Smooth muscle cell (in vitro differentiated cells): ENCODE measurements around the gene CCDC150. TPM values are rescaled to one million over a fixed set of nuclear protein-coding genes. Genes with fewer than 3 reads are reported as not detected.

Experiments
- DNase-seq: peaks from one replicate; lab custom pipeline; 2025; ENCODE audit not compliant: unreplicated experiment; lab: John Stamatoyannopoulos, UW
- H2AFZ ChIP-seq: fragments of 200-600 bp; sonication (generic); 2 replicates; pipeline ENCODE4 v1.6.0; 2016; ENCODE audit warnings: antibody characterized with exemption, low read depth, mild to moderate bottlenecking
- H3F3A ChIP-seq: fragments of 200-600 bp; sonication (generic); 2 replicates; pipeline ENCODE4 v1.6.0; 2017; ENCODE audit warnings: antibody characterized with exemption, low read depth
- H3K27ac ChIP-seq: fragments of 200-600 bp; sonication (generic); 2 replicates; pipeline ENCODE4 v1.5.1; 2016; ENCODE audit warnings: low read depth, mild to moderate bottlenecking
- H3K27me3 ChIP-seq: fragments of 200-600 bp; sonication (generic); 2 replicates; pipeline ENCODE4 v1.6.1; 2016; ENCODE audit warnings: low read depth, mild to moderate bottlenecking
- H3K36me3 ChIP-seq: fragments of 200-600 bp; sonication (generic); 2 replicates; pipeline ENCODE4 v1.5.1; 2016; ENCODE audit warnings: low read depth
- H3K4me1 ChIP-seq: fragments of 200-600 bp; sonication (generic); 2 replicates; pipeline ENCODE4 v1.5.1; 2016; ENCODE audit warnings: low read depth
- H3K4me2 ChIP-seq: fragments of 200-600 bp; sonication (generic); 2 replicates; pipeline ENCODE4 v1.6.0; 2016; ENCODE audit warnings: mild to moderate bottlenecking
- H3K4me3 ChIP-seq: fragments of 200-600 bp; sonication (generic); 2 replicates; pipeline ENCODE4 v1.5.1; 2016; ENCODE audit warnings: mild to moderate bottlenecking
- H3K79me2 ChIP-seq: fragments of 200-600 bp; sonication (generic); 2 replicates; pipeline ENCODE4 v1.6.0; 2016; ENCODE audit warnings: low read depth, mild to moderate bottlenecking
- H3K9ac ChIP-seq: fragments of 200-600 bp; sonication (generic); 2 replicates; pipeline ENCODE4 v1.6.0; 2016; ENCODE audit warnings: low read depth
- H3K9me3 ChIP-seq: fragments of 200-600 bp; sonication (generic); replicated peaks from 2 replicates; pipeline ENCODE4 v1.5.1; 2016; ENCODE audit warnings: low read depth
- H4K20me1 ChIP-seq: fragments of 200-600 bp; sonication (generic); 2 replicates; pipeline ENCODE4 v1.6.0; 2016; ENCODE audit warnings: low read depth
- WGBS: methylation state at CpG from one replicate; pipeline ENCODE4 v1.1.7; 2016; ENCODE audit warnings: low lambda C conversion rate; 5-methylcytosine and 5-hydroxymethylcytosine counted together
- polyA plus RNA-seq: library from polyadenylated mRNA; unstranded; fragments of >200 nt; fragmentation: Nextera tagmentation; extraction: Ambion mirVana; gene quantifications from 2 replicates; pipeline ENCODE4 v1.2.1, GENCODE V29; 2016
- total RNA-seq: library from RNA; depleted of rRNA; stranded (reverse); fragments of >200 nt; gene quantifications from 2 replicates; pipeline ENCODE4 v1.2.3, GENCODE V29; 2014
- TF ChIP-seq, protein P1 (sequence below): fragments of 200-600 bp; sonication (generic); IDR thresholded peaks from 2 replicates; pipeline ENCODE4 v1.5.1; 2017; ENCODE audit warnings: borderline replicate concordance, mild to moderate bottlenecking, antibody characterized with exemption; ENCODE audit not compliant: insufficient read depth, poor library complexity, severe bottlenecking

CCDC150 gene
- total and polyA plus RNA-seq, 2 experiments from 2014 or later: 2.0 to 2.5 TPM

DNA sequence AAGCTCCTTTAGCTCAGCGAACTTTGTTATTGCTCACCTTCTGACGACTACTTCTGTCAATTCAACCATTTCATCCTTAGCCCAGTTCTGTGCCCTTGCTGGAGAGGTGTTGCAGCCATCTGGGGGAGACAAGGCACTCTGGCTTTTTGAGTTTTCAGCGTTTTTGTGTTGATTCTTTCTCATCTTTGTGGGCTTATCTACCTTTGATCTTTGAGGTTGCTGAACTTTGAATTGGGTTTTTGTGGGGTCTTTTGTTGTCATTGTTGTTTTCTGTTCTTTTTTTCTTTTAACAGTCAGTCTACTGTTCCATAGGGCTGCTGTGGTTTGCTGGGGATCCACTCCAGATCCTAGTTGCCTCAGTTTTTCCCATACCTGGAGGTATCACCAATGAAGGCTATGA lies 102.7 kb downstream of the CCDC150 start:
- Histone ChIP-seq H3K27ac (no peak overlapping the region), H3K27me3 (no peaks in the 10 kb centered on the region), H3K79me2 (no peaks in the 10 kb centered on the region), H3K36me3 (no peaks in the 10 kb centered on the region), H2AFZ (no peak overlapping the region), H3K4me3 (no peak overlapping the region), H3K4me2 (no peak overlapping the region), H3K4me1 (no peaks in the 10 kb centered on the region), H4K20me1 (no peaks in the 10 kb centered on the region), H3F3A (no peaks in the 10 kb centered on the region), H3K9me3 (no peaks in the 10 kb centered on the region), H3K9ac (no peak overlapping the region)
- 93% methylated on average over 3 of the region's 3 CpGs for WGBS
- TF ChIP-seq, protein P1, sequence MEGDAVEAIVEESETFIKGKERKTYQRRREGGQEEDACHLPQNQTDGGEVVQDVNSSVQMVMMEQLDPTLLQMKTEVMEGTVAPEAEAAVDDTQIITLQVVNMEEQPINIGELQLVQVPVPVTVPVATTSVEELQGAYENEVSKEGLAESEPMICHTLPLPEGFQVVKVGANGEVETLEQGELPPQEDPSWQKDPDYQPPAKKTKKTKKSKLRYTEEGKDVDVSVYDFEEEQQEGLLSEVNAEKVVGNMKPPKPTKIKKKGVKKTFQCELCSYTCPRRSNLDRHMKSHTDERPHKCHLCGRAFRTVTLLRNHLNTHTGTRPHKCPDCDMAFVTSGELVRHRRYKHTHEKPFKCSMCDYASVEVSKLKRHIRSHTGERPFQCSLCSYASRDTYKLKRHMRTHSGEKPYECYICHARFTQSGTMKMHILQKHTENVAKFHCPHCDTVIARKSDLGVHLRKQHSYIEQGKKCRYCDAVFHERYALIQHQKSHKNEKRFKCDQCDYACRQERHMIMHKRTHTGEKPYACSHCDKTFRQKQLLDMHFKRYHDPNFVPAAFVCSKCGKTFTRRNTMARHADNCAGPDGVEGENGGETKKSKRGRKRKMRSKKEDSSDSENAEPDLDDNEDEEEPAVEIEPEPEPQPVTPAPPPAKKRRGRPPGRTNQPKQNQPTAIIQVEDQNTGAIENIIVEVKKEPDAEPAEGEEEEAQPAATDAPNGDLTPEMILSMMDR: no peak
- no peak for DNase-seq

DNA sequence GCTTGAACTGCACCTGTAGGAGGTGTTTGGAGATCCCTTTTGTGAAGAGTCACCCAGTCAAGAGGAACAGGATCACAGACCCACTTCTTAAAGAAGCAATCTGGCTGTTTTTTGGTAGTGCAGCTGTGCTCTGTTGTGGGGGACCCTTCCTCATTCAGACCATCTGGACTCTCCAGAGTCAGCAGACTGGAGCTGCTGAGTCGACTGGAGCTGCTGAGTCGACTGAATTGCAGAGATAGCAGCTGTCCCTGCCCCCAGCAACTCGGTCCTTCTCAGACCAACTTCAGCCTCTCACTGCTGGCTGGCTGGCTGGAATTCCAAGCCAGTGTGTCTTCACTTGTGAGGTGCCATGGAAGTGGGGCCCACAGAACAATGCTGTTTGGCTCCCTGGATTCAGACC lies 103.2 kb downstream of the CCDC150 start:
- no peak for DNase-seq
- H3F3A ChIP-seq: no peaks in the 10 kb centered on the region
- 17% methylated on average over 3 of the region's 3 CpGs for WGBS

DNA sequence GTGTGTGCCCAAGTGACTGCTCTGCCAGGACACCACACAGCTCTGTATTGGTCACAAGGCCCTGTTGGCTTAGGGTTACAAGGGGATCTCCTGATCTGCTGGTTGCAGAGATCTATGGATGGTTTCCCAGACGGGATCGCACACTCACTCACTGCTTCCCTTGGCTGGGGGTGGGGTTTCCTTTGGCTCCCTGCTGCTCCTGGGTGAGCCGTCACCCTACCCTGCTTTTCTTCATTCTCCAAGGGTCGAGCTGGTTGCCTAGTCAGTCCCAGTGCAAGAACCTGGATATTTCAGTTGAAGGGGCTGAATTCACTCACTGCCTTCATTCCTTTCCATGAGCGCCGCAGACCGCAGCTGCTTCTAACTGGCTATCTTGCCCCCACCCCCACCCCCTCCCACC lies 103.7 kb downstream of the CCDC150 start:
- no peak for DNase-seq
- Histone ChIP-seq H3K27me3 (no peaks in the 10 kb centered on the region), H3K4me2 (no peak overlapping the region), H3F3A (no peaks in the 10 kb centered on the region), H3K9ac (no peak overlapping the region), H3K9me3 (no peaks in the 10 kb centered on the region), H3K27ac (no peak overlapping the region), H3K79me2 (no peaks in the 10 kb centered on the region), H2AFZ (no peak overlapping the region), H3K36me3 (no peaks in the 10 kb centered on the region), H3K4me3 (no peak overlapping the region), H4K20me1 (no peaks in the 10 kb centered on the region), H3K4me1 (no peaks in the 10 kb centered on the region)
- 63% methylated on average over 7 of the region's 7 CpGs for WGBS
- TF ChIP-seq, protein P1: no peak

More for the DNA sequence above, 103.2 kb downstream of the CCDC150 start:
- H3K27ac ChIP-seq: no peak overlapping the region
- no peak overlapping the region for H2AFZ ChIP-seq
- H3K4me3 ChIP-seq: no peak overlapping the region
- no peak overlapping the region for H3K4me2 ChIP-seq
- TF ChIP-seq, protein P1: no peak
- no peaks in the 10 kb centered on the region for H4K20me1 ChIP-seq
- no peaks in the 10 kb centered on the region for H3K9me3 ChIP-seq
- H3K4me1 ChIP-seq: no peaks in the 10 kb centered on the region
- H3K27me3 ChIP-seq: no peaks in the 10 kb centered on the region
- H3K9ac ChIP-seq: no peak overlapping the region
- no peaks in the 10 kb centered on the region for H3K79me2 ChIP-seq
- H3K36me3 ChIP-seq: no peaks in the 10 kb centered on the region

DNA sequence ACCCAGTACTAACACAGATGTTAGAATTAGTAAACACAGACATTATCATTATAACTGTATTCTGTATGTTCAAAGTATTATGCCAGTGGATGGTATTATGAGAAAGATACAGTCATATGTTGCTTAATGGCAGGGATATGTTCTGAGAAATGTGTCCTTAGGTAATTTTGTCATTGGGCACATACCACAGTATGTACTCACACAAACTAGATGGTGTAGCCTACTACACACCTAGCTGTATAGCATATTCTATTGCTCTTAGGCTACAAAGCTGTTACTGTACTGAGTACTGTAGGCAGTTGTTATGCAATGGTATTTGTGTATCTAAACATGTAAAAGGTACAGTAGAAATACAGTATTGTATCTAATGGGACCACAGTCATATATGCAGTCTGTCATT lies 106.2 kb downstream of the CCDC150 start:
- Histone ChIP-seq H3K79me2 (no peaks in the 10 kb centered on the region), H3K36me3 (no peaks in the 10 kb centered on the region), H3K9me3 (no peaks in the 10 kb centered on the region), H3K9ac (no peak overlapping the region), H4K20me1 (no peaks in the 10 kb centered on the region), H3K27ac (no peak overlapping the region), H2AFZ (no peak overlapping the region), H3K4me1 (peaks cover 4% of the 10 kb centered on the region), H3K4me2 (no peak overlapping the region), H3K4me3 (no peak overlapping the region), H3F3A (peaks cover 4% of the 10 kb centered on the region), H3K27me3 (no peaks in the 10 kb centered on the region)
- TF ChIP-seq, protein P1: no peak
- no peak for DNase-seq
